Peyer's patch (tissue), 4 donors: ENCODE data around the gene PGS1. TPM values are rescaled to one million over a fixed set of nuclear protein-coding genes. Genes with fewer than 3 reads are reported as not detected.

ENCODE experiments used
- DNase-seq, 3 donors: peaks; one replicate each; pipeline ENCODE4 v3.0.0-alpha.2; 2017 to 2019
- H3K27ac ChIP-seq, 4 donors: fragments of 200-600 bp; sonication (generic); one replicate each; pipeline ENCODE4 v1.5.1; 2016 to 2019
- H3K27me3 ChIP-seq, 2 donors: fragments of 200-600 bp; sonication (generic); one replicate each; pipeline ENCODE4 v1.5.1; 2019
- H3K36me3 ChIP-seq, 3 donors: fragments of 200-600 bp; sonication (generic); one replicate each; pipeline ENCODE4 v1.5.1; 2016 to 2019
- H3K4me1 ChIP-seq, 4 donors: fragments of 200-600 bp; sonication (generic); one replicate each; pipeline ENCODE4 v1.5.1; 2016 to 2019
- H3K4me3 ChIP-seq, 4 donors: fragments of 200-600 bp; sonication (generic); 1 replicate in 3 of 4; 2 replicates in 1 of 4; pipeline ENCODE4 v1.5.1; 2016 to 2019; ENCODE audit warnings: mild to moderate bottlenecking in 1 of 4
- H3K9me3 ChIP-seq, 4 donors: fragments of 200-600 bp; sonication (generic); one replicate each; pipeline ENCODE4 v1.5.1; 2016 to 2019; ENCODE audit warnings: mild to moderate bottlenecking in 1 of 4
- CTCF ChIP-seq, 6 experiments: fragments of 450-650 bp in 4 of 6; fragments of 200-600 bp in 2 of 6; sonication (generic) in 1 of 6; IDR thresholded peaks; one replicate each; pipeline ENCODE4 v1.5.1; 2017 to 2019; ENCODE audit warnings: antibody characterized with exemption in 6 of 6, mild to moderate bottlenecking in 3 of 6, moderate library complexity in 1 of 6
- POLR2A ChIP-seq, 2 donors: fragments of 450-650 bp; IDR thresholded peaks; one replicate each; pipeline ENCODE4 v1.5.1; 2017; ENCODE audit warnings: antibody characterized with exemption in 2 of 2, mild to moderate bottlenecking in 2 of 2, moderate library complexity in 2 of 2
- total RNA-seq, 4 donors: library from RNA; depleted of rRNA; stranded (reverse); fragments of >200 nt; gene quantifications; one replicate each; pipeline ENCODE4 v1.1.0, GENCODE V29; 2016

The PGS1 gene
- total RNA-seq, 4 donors from 2014 or later: 32.4 to 149 (median 116) TPM

GRCh38 chr17:78399028-78399692, 20.7 kb downstream of the PGS1 start:
- H3K9me3 ChIP-seq: no peaks in the 10 kb centered on the region
- peaks cover 0 to 98% (median 0%) of the 10 kb centered on the region in 3 donors for H3K36me3 ChIP-seq
- DNase-seq: no peak
- no peak overlapping the region for H3K27ac ChIP-seq
- no peaks in the 10 kb centered on the region for H3K4me1 ChIP-seq
- no peaks in the 10 kb centered on the region for H3K27me3 ChIP-seq
- no peak overlapping the region for H3K4me3 ChIP-seq
- TF ChIP-seq POLR2A (IDR thresholded peaks at IDR 0.05) (no peak), CTCF (IDR thresholded peaks at IDR 0.05) (no peak)

GRCh38 chr17:78399693-78400144, 21.3 kb downstream of the PGS1 start:
- TF ChIP-seq POLR2A (IDR thresholded peaks at IDR 0.05): no peak
- TF ChIP-seq CTCF (IDR thresholded peaks at IDR 0.05): no peak
- Histone ChIP-seq H3K27me3 (no peaks in the 10 kb centered on the region), H3K27ac (no peak overlapping the region), H3K36me3 (peaks cover 0 to 98% (median 0%) of the 10 kb centered on the region in 3 donors), H3K4me3 (no peak overlapping the region), H3K4me1 (no peaks in the 10 kb centered on the region), H3K9me3 (no peaks in the 10 kb centered on the region)
- DNase-seq: no peak

GRCh38 chr17:78400581-78401240, 22.3 kb downstream of the PGS1 start:
- DNase-seq: no peak
- H3K4me1 ChIP-seq: no peaks in the 10 kb centered on the region
- no peaks in the 10 kb centered on the region for H3K9me3 ChIP-seq
- TF ChIP-seq POLR2A (IDR thresholded peaks at IDR 0.05): no peak
- TF ChIP-seq CTCF (IDR thresholded peaks at IDR 0.05): no peak
- H3K4me3 ChIP-seq: no peak overlapping the region
- no peak overlapping the region for H3K27ac ChIP-seq
- peaks cover 0 to 95% (median 0%) of the 10 kb centered on the region in 3 donors for H3K36me3 ChIP-seq
- H3K27me3 ChIP-seq: no peaks in the 10 kb centered on the region

- Histone ChIP-seq H3K4me3 (no peak overlapping the region), H3K27me3 (no peaks in the 10 kb centered on the region), H3K27ac (no peak overlapping the region), H3K36me3 (peaks cover 0 to 94% (median 0%) of the 10 kb centered on the region in 3 donors), H3K4me1 (peaks cover 0 to 1% (median 0%) of the 10 kb centered on the region in 4 donors), H3K9me3 (no peaks in the 10 kb centered on the region)
- no peak for DNase-seq
- no peak for TF ChIP-seq CTCF (IDR thresholded peaks at IDR 0.05)
- no peak for TF ChIP-seq POLR2A (IDR thresholded peaks at IDR 0.05)
These were observed 22.8 kb downstream of the PGS1 start for GRCh38 chr17:78401246-78401645.

- no peak for TF ChIP-seq CTCF (IDR thresholded peaks at IDR 0.05)
- TF ChIP-seq POLR2A (IDR thresholded peaks at IDR 0.05): no peak
- Histone ChIP-seq H3K36me3 (peaks cover 0 to 87% (median 0%) of the 10 kb centered on the region in 3 donors), H3K27ac (no peak overlapping the region), H3K9me3 (no peaks in the 10 kb centered on the region), H3K4me1 (peaks cover 0 to 8% (median 0%) of the 10 kb centered on the region in 4 donors), H3K4me3 (no peak overlapping the region), H3K27me3 (no peaks in the 10 kb centered on the region)
- no peak for DNase-seq
These were observed 23.4 kb downstream of the PGS1 start for GRCh38 chr17:78401891-78402290.
